Mammary epithelial cell (primary cell): ENCODE data around the gene FRZB.

Experiments
- EZH2 ChIP-seq: IDR thresholded peaks from 2 replicates; pipeline ENCODE4 v1.6.1; 2012; ENCODE audit warnings: low read length, inconsistent platforms, borderline replicate concordance
- TF ChIP-seq, protein P1 (sequence below), 2 donors: IDR thresholded peaks in 1 of 2; conservative IDR thresholded peaks in 1 of 2; 2 replicates each; pipeline ENCODE4 v1.5.1; 2011 to 2012; ENCODE audit warnings: inconsistent platforms in 2 of 2, low read length in 2 of 2, mild to moderate bottlenecking in 2 of 2, control low read depth in 1 of 2, low read depth in 1 of 2; ENCODE audit not compliant: insufficient read depth in 1 of 2; ENCODE audit errors: extremely low read depth in 1 of 2

DNA sequence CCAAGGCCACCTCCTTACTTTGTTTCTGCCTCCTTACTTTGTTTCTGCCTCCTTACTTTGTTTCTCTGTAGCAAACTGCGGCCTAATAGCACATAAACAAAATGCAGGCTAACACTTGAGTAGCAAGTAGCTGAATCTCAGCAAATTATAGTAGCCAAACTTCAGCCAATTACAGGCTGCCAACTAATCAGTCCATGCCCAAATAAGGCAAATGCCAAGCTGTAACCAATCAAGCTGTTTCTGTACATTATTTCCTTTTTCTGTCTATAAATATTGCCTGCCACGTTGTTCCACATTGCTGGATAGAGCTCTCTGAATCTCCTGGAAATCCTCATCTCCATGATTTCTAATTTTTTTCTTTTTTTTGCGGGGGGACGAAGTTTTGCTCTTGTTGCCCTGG lies 28.7 kb upstream of the FRZB start:
- TF ChIP-seq, protein P1, sequence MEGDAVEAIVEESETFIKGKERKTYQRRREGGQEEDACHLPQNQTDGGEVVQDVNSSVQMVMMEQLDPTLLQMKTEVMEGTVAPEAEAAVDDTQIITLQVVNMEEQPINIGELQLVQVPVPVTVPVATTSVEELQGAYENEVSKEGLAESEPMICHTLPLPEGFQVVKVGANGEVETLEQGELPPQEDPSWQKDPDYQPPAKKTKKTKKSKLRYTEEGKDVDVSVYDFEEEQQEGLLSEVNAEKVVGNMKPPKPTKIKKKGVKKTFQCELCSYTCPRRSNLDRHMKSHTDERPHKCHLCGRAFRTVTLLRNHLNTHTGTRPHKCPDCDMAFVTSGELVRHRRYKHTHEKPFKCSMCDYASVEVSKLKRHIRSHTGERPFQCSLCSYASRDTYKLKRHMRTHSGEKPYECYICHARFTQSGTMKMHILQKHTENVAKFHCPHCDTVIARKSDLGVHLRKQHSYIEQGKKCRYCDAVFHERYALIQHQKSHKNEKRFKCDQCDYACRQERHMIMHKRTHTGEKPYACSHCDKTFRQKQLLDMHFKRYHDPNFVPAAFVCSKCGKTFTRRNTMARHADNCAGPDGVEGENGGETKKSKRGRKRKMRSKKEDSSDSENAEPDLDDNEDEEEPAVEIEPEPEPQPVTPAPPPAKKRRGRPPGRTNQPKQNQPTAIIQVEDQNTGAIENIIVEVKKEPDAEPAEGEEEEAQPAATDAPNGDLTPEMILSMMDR (conservative IDR thresholded peaks at IDR 0.05 in 1 of 2, IDR thresholded peaks at IDR 0.05 in 1 of 2; ENCODE audit: extremely low read depth in 1 of 2, insufficient read depth in 1 of 2, low read depth in 1 of 2, low read length in 2 of 2), result no peak
- TF ChIP-seq EZH2, result no peak
